ENCODE results near the gene GNB5. TPM values are rescaled to one million over a fixed set of nuclear protein-coding genes. Genes with fewer than 3 reads are reported as not detected.
"Not testable (repeated sequence)": the region's sequence is repeated elsewhere in the genome, so short reads cannot be mapped to it uniquely, and the experiment has no call there.

Gene GNB5
- 37.1 and 50.7 TPM in 2 replicates for total RNA-seq (2014; rRNA removed; shearing (Covaris generic))

GRCh38 chr15:52191207-52191606 lies at the start of gene GNB5:
TSS of gene GNB5 (minus strand) at chr15:52191392. CDS start at chr15:52184676, 6,716 bp downstream.
- in situ Hi-C loops (cut with HindIII; ENCODE audit: low sequenced_read_pairs), result no loop called here
- DNase-seq (ENCODE audit: low spot score), result peak; percentile 54

DNA sequence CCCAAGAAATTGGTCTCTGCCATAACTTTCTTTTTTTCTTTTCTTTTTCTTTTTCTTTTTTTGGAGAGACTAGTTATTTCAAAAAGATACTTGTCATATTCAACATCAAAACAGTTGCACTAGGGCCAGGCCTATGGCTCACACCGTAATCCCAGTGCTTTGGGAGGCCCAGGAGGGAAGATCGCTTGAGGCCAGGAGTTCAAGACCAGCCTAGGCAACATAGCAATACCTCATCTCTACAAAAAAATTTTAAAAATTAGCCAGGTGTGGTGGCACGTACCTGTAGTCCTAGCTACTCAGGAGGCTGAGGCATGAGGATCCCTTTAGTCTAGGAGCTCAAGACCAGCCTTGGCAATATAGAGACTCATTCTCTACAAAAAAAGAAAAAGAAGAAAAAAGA lies 49.0 kb upstream of the GNB5 start:
- in situ Hi-C loops (cut with HindIII; ENCODE audit: low sequenced_read_pairs), result no loop called here
- no peak for DNase-seq (ENCODE audit: low spot score)

DNA sequence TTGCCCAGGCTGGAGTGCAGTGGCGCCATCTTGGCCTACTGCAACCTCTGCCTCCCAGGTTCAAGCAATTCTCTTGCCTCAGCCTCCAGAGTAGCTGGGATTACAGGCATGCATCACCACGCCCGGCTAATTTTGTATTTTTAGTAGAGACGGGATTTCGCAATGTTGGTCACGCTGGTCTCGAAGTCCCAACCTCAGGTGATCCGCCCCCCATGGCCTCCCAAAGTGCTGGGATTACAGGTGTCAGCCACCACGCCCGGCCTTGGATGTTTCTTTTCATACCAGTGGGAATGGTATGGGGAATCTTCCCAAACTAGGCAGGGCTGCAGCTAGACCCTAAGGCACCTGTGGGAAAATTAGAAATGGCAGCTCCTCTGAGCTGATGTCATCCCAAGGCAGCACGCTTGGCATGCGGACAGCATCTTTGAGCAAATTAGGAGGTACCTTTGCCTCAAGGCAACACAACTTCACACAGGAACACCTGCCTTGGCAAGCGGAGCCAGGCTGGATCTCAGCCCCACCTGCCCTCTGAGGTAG lies 47.9 kb upstream of the GNB5 start:
- in situ Hi-C loops (cut with HindIII; ENCODE audit: low sequenced_read_pairs); DNase-seq (ENCODE audit: low spot score): not testable (repeated sequence)

- DNase-seq (ENCODE audit: low spot score), result no peak
- in situ Hi-C loops (cut with HindIII; ENCODE audit: low sequenced_read_pairs), result no loop called here
Measured at GRCh38 chr15:52238149-52238548, 47.0 kb upstream of the GNB5 start.

DNA sequence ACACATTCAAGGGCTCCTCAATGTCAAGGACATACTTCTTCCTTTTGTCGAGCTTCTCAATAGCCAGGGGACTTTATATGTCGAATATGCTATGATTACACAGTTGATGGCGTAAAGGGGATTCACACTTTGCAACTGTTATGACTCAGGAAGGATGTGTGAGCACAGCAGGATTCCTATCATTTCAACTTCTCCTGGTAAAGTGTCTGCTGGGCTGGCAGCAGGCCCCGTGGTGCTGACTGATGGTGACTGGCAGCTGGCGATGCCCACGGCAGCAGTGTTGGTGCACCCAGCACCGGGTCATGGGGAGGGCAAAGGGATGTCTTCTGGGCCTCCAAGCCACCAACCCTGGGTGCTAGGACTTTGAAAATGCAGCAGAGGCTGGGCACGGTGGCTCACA lies 44.8 kb upstream of the GNB5 start:
- no peak for DNase-seq (ENCODE audit: low spot score)
- in situ Hi-C loops (cut with HindIII; ENCODE audit: low sequenced_read_pairs), result no loop called here

- in situ Hi-C loops (cut with HindIII; ENCODE audit: low sequenced_read_pairs), result no loop called here
- no peak for DNase-seq (ENCODE audit: low spot score)
Measured at GRCh38 chr15:52234596-52235541, 43.7 kb upstream of the GNB5 start.

- no peak for DNase-seq (ENCODE audit: low spot score)
- in situ Hi-C loops (cut with HindIII; ENCODE audit: low sequenced_read_pairs), result no loop called here
Measured at GRCh38 chr15:52233405-52233804, 42.2 kb upstream of the GNB5 start.

DNA sequence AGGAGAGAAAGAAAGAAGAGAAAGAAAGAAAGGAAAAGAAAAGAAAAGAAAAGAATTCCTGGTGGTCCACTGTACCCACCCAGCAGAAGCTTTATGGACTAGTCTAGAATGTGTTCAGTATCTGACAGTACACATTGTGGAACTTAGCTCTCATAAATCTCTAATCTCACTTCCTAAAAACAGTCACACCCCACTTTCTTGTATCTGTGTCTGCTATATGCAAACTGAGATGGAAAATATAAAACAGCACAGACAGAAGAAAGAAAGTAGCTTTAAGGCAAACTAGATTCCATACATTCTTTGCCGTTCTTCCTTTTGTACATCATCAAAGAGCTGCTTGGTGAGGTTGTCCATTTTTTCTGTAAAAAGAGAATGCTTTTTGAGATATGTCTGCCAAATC lies 41.1 kb upstream of the GNB5 start:
- no peak for DNase-seq (ENCODE audit: low spot score)
- in situ Hi-C loops (cut with HindIII; ENCODE audit: low sequenced_read_pairs), result no loop called here

GRCh38 chr15:52230073-52230472 lies 38.9 kb upstream of the GNB5 start:
- no peak for DNase-seq (ENCODE audit: low spot score)
- in situ Hi-C loops (cut with HindIII; ENCODE audit: low sequenced_read_pairs), result no loop called here

GRCh38 chr15:52228921-52229320 lies 37.7 kb upstream of the GNB5 start:
- in situ Hi-C loops (cut with HindIII; ENCODE audit: low sequenced_read_pairs), result no loop called here
- DNase-seq (ENCODE audit: low spot score), result no peak

DNA sequence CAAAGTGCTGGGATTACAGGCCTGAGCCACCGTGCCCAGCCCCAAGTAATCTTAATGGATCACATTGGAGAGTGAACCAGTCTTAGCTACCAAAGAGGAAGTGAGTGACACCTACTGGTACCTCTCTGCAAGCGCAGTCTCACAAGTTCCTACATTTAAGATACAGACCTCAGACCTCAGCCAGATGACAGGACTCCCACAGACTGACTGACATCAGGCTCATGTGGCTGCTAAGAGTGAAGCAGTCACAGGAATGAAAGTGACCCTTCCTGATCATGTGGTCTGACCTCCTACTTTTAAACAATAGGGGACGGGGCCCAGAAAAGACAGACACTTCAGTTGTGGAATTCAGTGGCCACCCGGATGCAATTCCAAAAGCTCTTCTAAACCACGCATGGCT lies 36.3 kb upstream of the GNB5 start:
- in situ Hi-C loops (cut with HindIII; ENCODE audit: low sequenced_read_pairs), result no loop called here
- peak; percentile 80 for DNase-seq (ENCODE audit: low spot score)

DNA sequence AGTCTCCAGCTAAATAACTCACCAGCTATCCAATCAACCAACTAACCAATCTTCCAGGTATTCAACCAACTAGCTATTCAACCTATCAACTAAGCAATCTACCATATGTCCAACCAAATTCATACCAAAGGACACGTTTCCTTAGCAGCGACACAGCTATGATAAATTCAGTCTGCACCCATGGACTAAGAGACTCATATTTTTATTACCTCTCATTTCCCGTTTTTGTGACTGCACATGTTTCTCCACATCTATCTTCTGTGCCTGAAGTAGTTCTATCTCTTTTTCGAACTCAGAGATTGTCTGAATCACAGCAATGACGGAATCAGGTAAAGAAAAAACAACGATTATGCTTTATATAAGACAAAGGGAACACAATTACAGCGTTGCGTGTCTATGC lies 34.0 kb upstream of the GNB5 start:
- DNase-seq (ENCODE audit: low spot score), result no peak
- in situ Hi-C loops (cut with HindIII; ENCODE audit: low sequenced_read_pairs), result no loop called here

DNA sequence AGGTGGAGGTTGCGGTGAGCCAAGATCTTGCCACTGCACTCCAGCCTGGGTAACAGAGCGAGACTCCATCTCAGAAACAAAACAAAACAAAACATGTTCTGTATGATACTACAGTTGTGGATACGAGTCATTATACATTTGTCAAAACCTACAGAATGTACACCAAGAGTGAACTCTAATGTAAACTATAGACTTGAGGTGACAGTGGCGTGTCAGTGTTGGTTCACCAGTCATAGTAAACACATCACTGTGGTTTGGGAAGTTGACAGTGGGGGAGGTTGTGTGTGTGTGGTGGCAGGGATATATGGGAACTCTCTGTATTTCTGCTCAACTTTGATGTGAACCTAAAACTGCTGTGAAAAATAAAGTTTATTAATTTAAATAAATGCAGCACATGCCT lies 33.0 kb upstream of the GNB5 start:
- in situ Hi-C loops (cut with HindIII; ENCODE audit: low sequenced_read_pairs), result no loop called here
- DNase-seq (ENCODE audit: low spot score), result no peak

DNA sequence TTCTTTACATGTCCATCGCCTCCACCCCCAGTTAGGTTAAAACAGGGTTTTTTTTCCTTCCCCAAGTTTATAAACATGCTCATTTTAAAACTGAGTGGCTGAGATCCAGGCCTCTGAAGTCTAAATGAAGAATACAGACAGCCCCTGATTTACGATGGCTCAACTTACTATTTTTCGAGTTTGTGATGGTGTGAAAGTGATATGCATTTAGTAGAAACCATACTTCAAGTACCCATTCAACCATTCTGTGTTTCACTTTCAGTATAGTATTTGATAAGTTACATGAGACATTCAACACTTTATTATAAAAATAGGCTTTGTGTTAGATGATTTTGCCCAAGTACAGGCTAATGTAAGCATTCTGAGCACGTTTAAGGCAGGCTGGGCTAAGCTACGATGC lies 30.5 kb upstream of the GNB5 start:
- in situ Hi-C loops (cut with HindIII; ENCODE audit: low sequenced_read_pairs), result no loop called here
- DNase-seq (ENCODE audit: low spot score), result no peak

DNA sequence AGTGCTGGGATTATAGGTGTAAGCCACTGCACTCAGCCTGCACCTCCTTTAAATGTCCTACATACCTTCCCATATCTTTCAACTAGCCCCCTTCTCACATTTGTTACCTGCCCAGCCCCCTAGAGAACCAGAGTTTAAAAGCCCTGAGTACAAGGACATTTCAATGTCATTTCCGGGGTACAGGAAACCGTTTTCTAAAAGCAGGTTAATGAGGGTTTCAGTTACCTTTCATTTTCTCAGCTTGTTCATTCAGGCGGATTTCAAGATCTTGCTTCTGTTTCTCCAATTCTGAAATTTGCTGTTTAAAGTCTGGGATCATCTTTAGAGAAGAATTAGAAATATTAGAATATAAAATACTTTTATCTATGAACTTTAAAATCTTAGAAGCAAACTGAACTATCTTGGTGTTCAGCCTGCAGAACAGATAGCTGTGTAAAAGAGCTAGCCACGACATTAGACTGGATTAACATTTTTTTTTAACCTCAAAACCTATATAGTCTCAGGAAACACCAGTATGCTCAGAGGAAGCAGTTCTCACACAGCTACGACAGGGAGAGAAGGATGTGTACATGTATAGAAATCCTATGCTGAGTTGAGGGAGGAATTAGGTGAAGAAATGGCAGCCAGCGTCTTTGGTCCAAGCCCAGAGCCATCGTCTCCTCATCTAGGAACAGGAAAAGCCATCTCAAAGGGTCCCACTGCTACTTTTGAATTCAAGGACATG lies 29.9 kb upstream of the GNB5 start:
- in situ Hi-C loops (cut with HindIII; ENCODE audit: low sequenced_read_pairs), result no loop called here
- DNase-seq (ENCODE audit: low spot score), result no peak

- no peak for DNase-seq (ENCODE audit: low spot score)
- in situ Hi-C loops (cut with HindIII; ENCODE audit: low sequenced_read_pairs), result no loop called here
Measured at GRCh38 chr15:52220251-52220650, 29.1 kb upstream of the GNB5 start.

DNA sequence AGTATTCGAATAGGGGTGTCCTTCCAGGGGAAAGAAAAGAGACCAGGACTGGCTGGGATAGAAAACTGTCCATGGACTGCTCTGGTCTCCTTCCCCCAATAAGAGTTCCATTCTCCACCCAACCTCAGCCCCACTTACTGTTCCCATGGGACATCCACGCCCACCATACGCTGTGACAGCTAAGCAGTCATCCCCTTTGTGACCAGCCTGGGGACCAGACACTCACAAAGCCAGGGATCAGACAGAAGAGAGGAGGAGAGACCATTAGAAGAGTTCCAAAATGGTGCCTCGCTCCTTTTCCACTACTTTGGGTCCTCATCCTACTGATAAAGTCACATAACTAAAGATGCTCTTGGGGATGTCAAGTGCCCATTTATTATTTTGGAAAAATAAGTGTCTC lies 27.6 kb upstream of the GNB5 start:
- DNase-seq (ENCODE audit: low spot score), result no peak
- in situ Hi-C loops (cut with HindIII; ENCODE audit: low sequenced_read_pairs), result no loop called here

DNA sequence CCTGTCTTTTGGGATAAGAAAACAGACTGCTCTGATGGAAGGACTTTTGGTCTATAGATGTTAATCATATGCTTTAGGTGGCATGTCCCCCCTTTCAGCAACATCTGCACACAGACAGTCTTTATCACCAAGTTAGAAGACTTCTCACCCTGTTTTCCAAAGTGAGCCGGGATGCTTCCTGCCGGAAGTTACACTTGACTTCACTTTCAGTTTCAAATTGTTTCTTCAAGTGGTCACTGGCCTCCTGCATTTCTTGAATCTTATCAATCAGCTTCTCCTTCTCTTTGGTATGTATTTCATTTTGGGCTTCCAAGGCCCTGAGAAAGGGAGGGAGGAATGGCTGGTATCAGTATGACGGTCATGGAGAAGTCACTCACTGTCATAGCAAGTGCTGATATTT lies 27.2 kb upstream of the GNB5 start:
- no peak for DNase-seq (ENCODE audit: low spot score)
- in situ Hi-C loops (cut with HindIII; ENCODE audit: low sequenced_read_pairs), result no loop called here

GRCh38 chr15:52217186-52217585 lies 26.0 kb upstream of the GNB5 start:
- in situ Hi-C loops (cut with HindIII; ENCODE audit: low sequenced_read_pairs), result no loop called here
- peak; percentile 85 for DNase-seq (ENCODE audit: low spot score)

DNA sequence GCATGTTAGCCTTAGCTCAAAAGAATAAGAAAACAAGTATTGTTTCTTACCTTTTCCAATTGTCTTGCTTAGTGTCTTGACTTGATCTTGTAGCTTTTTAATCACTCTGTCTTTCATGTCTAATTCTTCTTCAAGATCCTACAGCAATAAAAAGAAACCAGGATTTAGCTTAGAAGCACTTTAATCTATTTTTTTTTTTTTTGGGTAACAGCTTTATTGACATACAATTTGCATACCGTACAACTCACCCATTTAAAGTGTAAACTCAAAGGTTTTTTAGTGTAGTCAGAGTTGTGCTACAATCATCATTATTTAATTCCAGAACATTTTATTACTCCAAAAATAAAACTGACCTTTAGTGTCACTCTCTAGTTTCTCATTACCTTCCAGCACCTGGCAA lies 23.4 kb upstream of the GNB5 start:
- no peak for DNase-seq (ENCODE audit: low spot score)
- in situ Hi-C loops (cut with HindIII; ENCODE audit: low sequenced_read_pairs), result no loop called here

All from G401 (cell line).